MM.1S (cell line): ENCODE results near the gene CHRND.

Source experiments
- EZH2 ChIP-seq: fragments of 300-600 bp; sonication (generic); optimal IDR thresholded peaks from 2 replicates; pipeline ENCODE3; 2017; ENCODE audit warnings: low read depth, mild to moderate bottlenecking, antibody characterized with exemption, low read length, mixed read lengths
- TF ChIP-seq, protein P1 (sequence below): fragments of 300-600 bp; sonication (generic); IDR thresholded peaks from 2 replicates; pipeline ENCODE4 v1.5.1; 2016; ENCODE audit warnings: antibody characterized with exemption, low read length, mixed read lengths

DNA sequence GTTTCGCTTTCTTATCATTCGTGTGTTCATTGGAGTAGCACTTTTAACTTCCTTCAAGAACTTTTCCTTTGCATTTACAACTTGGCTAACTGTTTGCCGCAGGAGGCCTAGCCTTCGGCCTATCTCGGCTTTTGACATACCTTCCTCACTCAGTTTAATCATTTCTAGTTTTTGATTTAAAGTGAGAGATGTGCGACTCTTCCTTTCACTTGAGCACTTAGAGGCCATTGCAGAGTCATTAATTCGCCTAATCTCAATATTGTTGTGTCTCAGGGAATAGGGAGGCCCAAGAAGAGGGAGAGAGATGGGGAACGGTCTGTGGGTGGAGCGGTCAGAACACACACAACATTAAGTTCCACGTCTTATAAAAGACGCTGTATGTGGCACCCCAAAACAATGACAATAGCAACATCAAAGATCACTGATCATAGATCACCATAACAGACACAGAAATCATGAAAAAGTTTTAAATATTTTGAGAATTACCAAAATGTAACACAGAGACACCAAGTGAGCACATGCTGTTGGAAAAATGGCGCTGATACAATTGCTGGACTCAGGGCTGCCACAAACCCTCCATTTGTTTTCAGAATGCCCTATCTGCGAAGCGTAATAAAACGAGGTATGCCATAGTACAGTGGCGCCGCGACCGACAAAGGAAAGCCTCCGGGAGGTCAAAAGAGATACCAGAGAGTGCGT, 23.8 kb downstream of the CHRND start:
- TF ChIP-seq, protein P1, sequence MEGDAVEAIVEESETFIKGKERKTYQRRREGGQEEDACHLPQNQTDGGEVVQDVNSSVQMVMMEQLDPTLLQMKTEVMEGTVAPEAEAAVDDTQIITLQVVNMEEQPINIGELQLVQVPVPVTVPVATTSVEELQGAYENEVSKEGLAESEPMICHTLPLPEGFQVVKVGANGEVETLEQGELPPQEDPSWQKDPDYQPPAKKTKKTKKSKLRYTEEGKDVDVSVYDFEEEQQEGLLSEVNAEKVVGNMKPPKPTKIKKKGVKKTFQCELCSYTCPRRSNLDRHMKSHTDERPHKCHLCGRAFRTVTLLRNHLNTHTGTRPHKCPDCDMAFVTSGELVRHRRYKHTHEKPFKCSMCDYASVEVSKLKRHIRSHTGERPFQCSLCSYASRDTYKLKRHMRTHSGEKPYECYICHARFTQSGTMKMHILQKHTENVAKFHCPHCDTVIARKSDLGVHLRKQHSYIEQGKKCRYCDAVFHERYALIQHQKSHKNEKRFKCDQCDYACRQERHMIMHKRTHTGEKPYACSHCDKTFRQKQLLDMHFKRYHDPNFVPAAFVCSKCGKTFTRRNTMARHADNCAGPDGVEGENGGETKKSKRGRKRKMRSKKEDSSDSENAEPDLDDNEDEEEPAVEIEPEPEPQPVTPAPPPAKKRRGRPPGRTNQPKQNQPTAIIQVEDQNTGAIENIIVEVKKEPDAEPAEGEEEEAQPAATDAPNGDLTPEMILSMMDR, result no peak
- TF ChIP-seq EZH2, result no peak
